Memory B cell (primary cell): ENCODE measurements around the gene INHBC.
"Not testable (repeated sequence)": the region's sequence is repeated elsewhere in the genome, so short reads cannot be mapped to it uniquely, and the experiment has no call there.

ENCODE experiments used
- ATAC-seq: fragments of 150-1000 bp; cut with Tn5 transposase; 2 replicates; pipeline ENCODE4 v1.10.0; 2021; ENCODE audit warnings: low read depth, mild to moderate bottlenecking, moderate library complexity
- DNase-seq, 2 donors: peaks; one replicate each; pipeline ENCODE4 v3.0.0; 2022; ENCODE audit warnings: low spot score in 2 of 2
- H3K27ac Mint-ChIP-seq: one replicate; pipeline ENCODE4 v1.8.0; 2022; ENCODE audit warnings: mild to moderate bottlenecking, moderate library complexity, mixed read lengths
- H3K27me3 Mint-ChIP-seq: one replicate; pipeline ENCODE4 v1.8.0; 2022; ENCODE audit warnings: mixed read lengths
- H3K36me3 Mint-ChIP-seq: one replicate; pipeline ENCODE4 v1.8.0; 2022; ENCODE audit warnings: mild to moderate bottlenecking, mixed read lengths
- H3K4me1 Mint-ChIP-seq: one replicate; pipeline ENCODE4 v1.8.0; 2022; ENCODE audit warnings: mixed read lengths
- H3K4me3 Mint-ChIP-seq: one replicate; pipeline ENCODE4 v1.8.0; 2022; ENCODE audit warnings: mild to moderate bottlenecking, moderate library complexity, mixed read lengths
- H3K9me3 Mint-ChIP-seq: one replicate; pipeline ENCODE4 v1.8.0; 2022; ENCODE audit warnings: mixed read lengths

Gene INHBC

DNA sequence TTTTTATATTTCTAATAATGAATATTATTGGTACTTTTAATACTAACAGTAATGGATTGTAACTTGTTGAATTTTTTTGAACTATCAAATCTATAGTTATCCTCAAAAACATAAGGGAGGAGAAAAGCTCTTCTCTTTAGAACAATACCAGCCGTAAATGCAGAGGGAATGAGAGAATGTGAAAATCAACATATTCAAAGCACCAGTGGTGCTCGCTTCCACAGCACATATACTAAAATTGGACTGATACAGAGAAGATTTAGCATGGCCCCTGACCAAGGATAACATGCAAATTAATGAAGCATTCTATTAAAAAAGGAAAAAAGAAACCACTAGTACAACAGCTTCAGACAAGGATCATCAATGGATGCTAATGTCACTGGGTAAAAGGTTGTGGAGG lies 19.5 kb upstream of the INHBC start:
- Mint-ChIP-seq H3K9me3 (no peaks in the 10 kb centered on the region), H3K27ac (peak overlapping the region; percentile 62), H3K27me3 (no peaks in the 10 kb centered on the region), H3K4me3 (no peak overlapping the region), H3K36me3 (peaks cover 9% of the 10 kb centered on the region), H3K4me1 (peaks cover 26% of the 10 kb centered on the region)
- DNase-seq (no peak), ATAC-seq (no peak)

- Mint-ChIP-seq H3K9me3 (no peaks in the 10 kb centered on the region), H3K4me1 (peaks cover 27% of the 10 kb centered on the region), H3K27ac (peak overlapping the region; percentile 62), H3K4me3 (no peak overlapping the region), H3K27me3 (no peaks in the 10 kb centered on the region), H3K36me3 (peaks cover 16% of the 10 kb centered on the region)
- DNase-seq, result no peak
- no peak for ATAC-seq
Observed at GRCh38 chr12:57416039-57416996, 18.3 kb upstream of the INHBC start.

DNA sequence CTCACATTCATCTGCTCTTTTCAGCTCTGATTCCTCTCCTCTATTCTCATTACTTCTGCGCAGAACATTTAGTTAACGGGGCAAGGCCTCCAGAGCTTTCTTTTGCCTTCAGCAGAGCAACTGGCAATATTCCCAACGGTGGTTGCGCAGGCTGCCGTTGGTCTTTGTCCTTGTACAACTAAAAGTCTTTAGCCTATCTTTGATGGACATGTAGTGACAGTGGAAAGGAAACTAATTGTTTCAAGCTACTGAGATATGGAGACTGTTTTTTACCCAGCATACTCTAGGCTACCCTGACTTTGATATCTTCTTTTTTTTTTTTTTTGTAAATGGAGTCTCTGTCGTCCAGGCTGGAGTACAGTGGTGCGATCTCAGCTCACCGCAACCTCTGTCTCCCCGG lies 16.3 kb upstream of the INHBC start:
- Mint-ChIP-seq H3K4me1 (peaks cover 30% of the 10 kb centered on the region), H3K27ac (no peak overlapping the region), H3K4me3 (no peak overlapping the region), H3K9me3 (no peaks in the 10 kb centered on the region), H3K36me3 (peaks cover 22% of the 10 kb centered on the region), H3K27me3 (no peaks in the 10 kb centered on the region)
- ATAC-seq, result no peak
- DNase-seq, result no peak

DNA sequence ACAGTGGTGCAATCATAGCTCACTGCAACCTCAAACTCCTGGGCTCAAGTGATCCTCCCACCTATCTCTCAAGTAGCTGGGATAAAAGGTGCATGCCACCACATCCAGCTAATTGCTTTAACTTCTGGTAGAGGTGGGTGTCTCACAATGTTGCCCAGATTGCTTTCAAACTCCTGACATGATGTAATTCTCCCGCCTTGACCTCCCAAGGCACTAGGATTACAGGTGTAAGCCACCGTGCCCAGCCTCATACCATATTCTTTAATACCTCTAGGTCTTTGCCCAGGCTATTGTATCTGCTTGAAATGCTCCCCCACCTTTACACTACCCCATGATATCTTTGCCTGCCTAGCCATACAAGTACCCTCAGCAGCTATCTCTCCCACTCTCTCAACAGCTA lies 15.1 kb upstream of the INHBC start:
- Mint-ChIP-seq H3K4me1 (peaks cover 32% of the 10 kb centered on the region), H3K9me3 (no peaks in the 10 kb centered on the region), H3K27me3 (no peaks in the 10 kb centered on the region), H3K36me3 (peaks cover 23% of the 10 kb centered on the region), H3K27ac (no peak overlapping the region), H3K4me3 (no peak overlapping the region)
- ATAC-seq, result no peak
- DNase-seq, result no peak

GRCh38 chr12:57420482-57420881 lies 14.1 kb upstream of the INHBC start:
- no peaks in the 10 kb centered on the region for H3K9me3 Mint-ChIP-seq
- H3K27me3 Mint-ChIP-seq, result no peaks in the 10 kb centered on the region
- H3K4me1 Mint-ChIP-seq, result peaks cover 27% of the 10 kb centered on the region
- ATAC-seq (no peak), DNase-seq (no peak)
- H3K27ac Mint-ChIP-seq, result peak overlapping the region; percentile 32
- H3K36me3 Mint-ChIP-seq, result peaks cover 23% of the 10 kb centered on the region
- H3K4me3 Mint-ChIP-seq, result no peak overlapping the region

DNA sequence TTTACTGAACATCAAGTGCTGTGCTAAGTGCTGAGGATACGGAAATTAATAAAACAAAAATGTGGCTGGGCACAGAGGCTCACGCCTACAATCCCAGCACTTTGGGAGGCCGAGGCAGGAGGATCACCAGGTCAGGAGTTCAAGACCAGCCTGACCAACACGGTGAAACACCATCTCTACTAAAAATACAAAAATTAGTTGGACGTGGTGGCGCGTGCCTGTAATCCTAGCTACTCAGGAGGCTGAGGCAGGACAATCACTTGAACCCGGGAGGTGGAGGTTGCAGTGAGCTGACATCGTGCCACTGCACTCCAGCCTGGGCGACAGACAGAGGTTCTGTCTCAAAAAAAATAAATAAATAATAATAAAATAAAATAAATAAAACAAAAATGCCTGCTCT lies 7.6 kb upstream of the INHBC start:
- Mint-ChIP-seq H3K36me3 (peaks cover 11% of the 10 kb centered on the region), H3K4me1 (peaks cover 26% of the 10 kb centered on the region)
- H3K4me3 Mint-ChIP-seq, ATAC-seq, H3K27me3 Mint-ChIP-seq, H3K9me3 Mint-ChIP-seq, DNase-seq, H3K27ac Mint-ChIP-seq: not testable (repeated sequence)

- ATAC-seq (no peak), DNase-seq (no peak)
- peak overlapping the region; percentile 99 for H3K27ac Mint-ChIP-seq
- peaks cover 5% of the 10 kb centered on the region for H3K36me3 Mint-ChIP-seq
- no peaks in the 10 kb centered on the region for H3K27me3 Mint-ChIP-seq
- H3K9me3 Mint-ChIP-seq, result no peaks in the 10 kb centered on the region
- peaks cover 23% of the 10 kb centered on the region for H3K4me1 Mint-ChIP-seq
- peak overlapping the region; percentile 75 for H3K4me3 Mint-ChIP-seq
Observed at GRCh38 chr12:57428965-57429364, 5.6 kb upstream of the INHBC start.

DNA sequence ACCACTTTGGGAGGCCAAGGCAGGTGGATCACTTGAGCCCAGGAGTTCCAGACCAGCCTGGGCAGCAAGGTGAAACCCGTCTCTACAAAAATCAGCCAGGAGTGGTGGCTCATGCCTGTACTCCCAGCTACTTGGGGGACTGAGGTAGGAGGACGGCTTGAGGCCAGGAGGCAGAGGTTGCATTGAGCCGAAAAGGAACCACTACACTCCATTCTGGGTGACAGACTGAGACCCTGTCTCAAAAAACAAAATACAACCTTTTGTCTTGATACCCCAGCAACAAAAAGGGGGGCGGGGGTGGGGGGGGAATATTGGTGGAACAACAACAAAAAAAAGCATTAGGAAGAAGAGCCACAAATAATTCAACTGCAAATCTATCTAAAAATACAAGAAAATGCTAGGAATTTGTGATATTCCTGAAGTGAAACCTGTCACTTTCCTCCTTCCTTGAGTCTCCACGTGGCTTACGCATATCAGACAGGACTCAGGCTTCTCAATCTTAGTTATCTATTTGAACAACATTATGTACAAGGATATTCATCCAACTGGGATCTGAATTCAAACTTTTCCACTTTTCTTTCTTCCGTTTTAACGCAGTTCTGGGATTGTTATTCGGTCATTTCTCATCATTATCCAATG lies 5.0 kb upstream of the INHBC start:
- Mint-ChIP-seq H3K9me3 (no peaks in the 10 kb centered on the region), H3K36me3 (peaks cover 2% of the 10 kb centered on the region), H3K4me1 (peaks cover 21% of the 10 kb centered on the region), H3K27ac (peak overlapping the region; percentile 99), H3K27me3 (no peaks in the 10 kb centered on the region), H3K4me3 (peak overlapping the region; percentile 89)
- ATAC-seq (no peak), DNase-seq (no peak)

GRCh38 chr12:57430112-57430930 lies 4.3 kb upstream of the INHBC start:
- Mint-ChIP-seq H3K36me3 (peaks cover 2% of the 10 kb centered on the region), H3K4me3 (peak overlapping the region; percentile 90), H3K9me3 (no peaks in the 10 kb centered on the region), H3K27me3 (no peaks in the 10 kb centered on the region), H3K4me1 (peaks cover 21% of the 10 kb centered on the region), H3K27ac (peak overlapping the region; percentile 99)
- DNase-seq, result peak in 1 of 2 donors; percentile 73
- peak; percentile 67 for ATAC-seq

GRCh38 chr12:57430931-57431566 lies 3.5 kb upstream of the INHBC start, which contains the start of gene R3HDM2:
R3HDM2 (minus strand) TSS chr12:57431043; CDS start chr12:57310428, 120,615 bp downstream.
- H3K9me3 Mint-ChIP-seq, result no peaks in the 10 kb centered on the region
- DNase-seq (peak; percentile 93 to 94), ATAC-seq (peak; percentile 90)
- peak within 1 kb of the TSS; percentile 90 for H3K4me3 Mint-ChIP-seq
- H3K4me1 Mint-ChIP-seq, result peaks cover 21% of the 10 kb centered on the region
- H3K27me3 Mint-ChIP-seq, result no peaks in the 10 kb centered on the region
- peak within 1 kb of the TSS; percentile 99 for H3K27ac Mint-ChIP-seq
- H3K36me3 Mint-ChIP-seq, result no peaks in the 10 kb centered on the region

- Mint-ChIP-seq H3K4me1 (peaks cover 21% of the 10 kb centered on the region), H3K27me3 (no peaks in the 10 kb centered on the region), H3K36me3 (no peaks in the 10 kb centered on the region), H3K9me3 (no peaks in the 10 kb centered on the region), H3K27ac (peak overlapping the region; percentile 99), H3K4me3 (peak overlapping the region; percentile 90)
- ATAC-seq (no peak), DNase-seq (no peak)
Observed at GRCh38 chr12:57431654-57432188, 2.9 kb upstream of the INHBC start.

GRCh38 chr12:57433370-57433769 lies 1.2 kb upstream of the INHBC start:
- no peak overlapping the region for H3K27ac Mint-ChIP-seq
- H3K9me3 Mint-ChIP-seq, result no peaks in the 10 kb centered on the region
- peaks cover 13% of the 10 kb centered on the region for H3K4me1 Mint-ChIP-seq

GRCh38 chr12:57435293-57435692 lies 709 bp downstream of the INHBC start:
- Mint-ChIP-seq H3K4me1 (peaks cover 8% of the 10 kb centered on the region), H3K36me3 (no peaks in the 10 kb centered on the region), H3K27ac (no peak overlapping the region), H3K4me3 (no peak overlapping the region), H3K27me3 (no peaks in the 10 kb centered on the region), H3K9me3 (no peaks in the 10 kb centered on the region)
- no peak for ATAC-seq
- DNase-seq, result no peak

More at GRCh38 chr12:57433370-57433769, 1.2 kb upstream of the INHBC start:
- H3K36me3 Mint-ChIP-seq, result no peaks in the 10 kb centered on the region
- no peak for DNase-seq
- ATAC-seq, result no peak
- H3K4me3 Mint-ChIP-seq, result no peak overlapping the region
- H3K27me3 Mint-ChIP-seq, result no peaks in the 10 kb centered on the region
